LNCAP (cell line): Measurements from ENCODE around the gene CCDC174.
A peak's percentile ranks its signal among the peaks of the same experiment; 100 is the strongest.

Experiments used
- TF ChIP-seq, protein P1 (sequence below): fragments of 450-650 bp; IDR thresholded peaks from 2 replicates; pipeline ENCODE4 v1.5.1; 2017; ENCODE audit warnings: mild to moderate bottlenecking

Gene CCDC174

GRCh38 chr3:14630404-14631100 is 21.0 kb upstream of the CCDC174 start:
- TF ChIP-seq, protein P1, sequence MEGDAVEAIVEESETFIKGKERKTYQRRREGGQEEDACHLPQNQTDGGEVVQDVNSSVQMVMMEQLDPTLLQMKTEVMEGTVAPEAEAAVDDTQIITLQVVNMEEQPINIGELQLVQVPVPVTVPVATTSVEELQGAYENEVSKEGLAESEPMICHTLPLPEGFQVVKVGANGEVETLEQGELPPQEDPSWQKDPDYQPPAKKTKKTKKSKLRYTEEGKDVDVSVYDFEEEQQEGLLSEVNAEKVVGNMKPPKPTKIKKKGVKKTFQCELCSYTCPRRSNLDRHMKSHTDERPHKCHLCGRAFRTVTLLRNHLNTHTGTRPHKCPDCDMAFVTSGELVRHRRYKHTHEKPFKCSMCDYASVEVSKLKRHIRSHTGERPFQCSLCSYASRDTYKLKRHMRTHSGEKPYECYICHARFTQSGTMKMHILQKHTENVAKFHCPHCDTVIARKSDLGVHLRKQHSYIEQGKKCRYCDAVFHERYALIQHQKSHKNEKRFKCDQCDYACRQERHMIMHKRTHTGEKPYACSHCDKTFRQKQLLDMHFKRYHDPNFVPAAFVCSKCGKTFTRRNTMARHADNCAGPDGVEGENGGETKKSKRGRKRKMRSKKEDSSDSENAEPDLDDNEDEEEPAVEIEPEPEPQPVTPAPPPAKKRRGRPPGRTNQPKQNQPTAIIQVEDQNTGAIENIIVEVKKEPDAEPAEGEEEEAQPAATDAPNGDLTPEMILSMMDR, result no peak

DNA sequence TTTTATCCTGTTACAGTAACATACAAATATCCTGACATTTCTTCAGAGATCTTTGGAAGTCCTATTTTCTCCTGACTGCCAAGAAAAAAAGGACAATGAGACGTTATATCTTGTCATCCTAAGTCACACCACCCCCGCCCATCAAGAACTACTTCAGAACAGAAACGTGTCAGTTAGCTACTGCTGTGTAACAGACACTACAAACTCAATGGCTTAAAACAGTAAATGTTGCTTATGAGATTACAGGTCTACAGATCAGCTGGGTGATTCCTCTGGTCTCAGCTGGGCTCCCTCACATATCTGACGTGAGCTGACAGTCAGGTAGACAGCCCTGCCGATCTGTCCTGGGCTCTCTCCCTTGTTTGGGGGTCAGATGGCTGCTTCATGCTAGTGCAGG is 20.5 kb upstream of the CCDC174 start:
- TF ChIP-seq, protein P1, result no peak

DNA sequence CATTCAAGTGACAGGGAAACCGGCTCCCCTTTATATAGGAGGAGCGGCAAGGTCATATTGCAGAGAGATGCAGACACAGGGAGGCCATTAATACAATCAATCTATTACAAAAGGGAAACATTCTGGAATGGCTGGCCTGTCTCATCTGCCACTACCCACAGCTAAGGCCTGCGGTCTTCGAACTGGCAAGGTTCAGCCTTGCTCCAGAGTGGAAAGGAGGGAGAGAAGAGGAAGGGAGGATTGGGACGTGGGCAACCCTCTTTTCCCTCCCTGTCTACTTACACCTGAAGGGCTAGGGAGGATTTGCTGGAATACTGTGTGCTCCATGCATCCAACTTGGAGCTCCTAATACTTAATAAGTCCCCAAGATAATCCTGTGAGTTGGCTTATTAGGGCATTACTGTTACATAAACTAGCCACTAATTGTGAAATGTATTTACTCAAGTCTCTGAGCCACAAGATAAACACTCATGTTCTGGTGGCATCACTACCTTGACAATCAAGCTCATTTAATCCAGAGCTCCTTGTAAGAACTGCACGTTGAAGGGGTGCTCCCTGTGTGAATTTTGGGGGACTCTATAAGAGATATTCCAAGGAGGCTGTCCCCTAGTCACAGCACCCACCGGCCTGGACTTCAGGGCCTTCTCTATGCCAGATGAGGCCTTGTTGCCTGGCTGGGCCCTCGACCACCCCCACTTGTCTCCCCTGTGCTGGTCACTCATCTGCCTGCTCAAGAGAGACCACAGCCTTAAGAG is 19.7 kb upstream of the CCDC174 start:
- TF ChIP-seq, protein P1, result no peak

- TF ChIP-seq, protein P1, result no peak
Measured at GRCh38 chr3:14632442-14632930, 19.1 kb upstream of the CCDC174 start.

- TF ChIP-seq, protein P1, result no peak
Measured at GRCh38 chr3:14633417-14633816, 18.1 kb upstream of the CCDC174 start.

- TF ChIP-seq, protein P1, result peak; percentile 91
Measured at GRCh38 chr3:14633819-14634424, 17.6 kb upstream of the CCDC174 start.

DNA sequence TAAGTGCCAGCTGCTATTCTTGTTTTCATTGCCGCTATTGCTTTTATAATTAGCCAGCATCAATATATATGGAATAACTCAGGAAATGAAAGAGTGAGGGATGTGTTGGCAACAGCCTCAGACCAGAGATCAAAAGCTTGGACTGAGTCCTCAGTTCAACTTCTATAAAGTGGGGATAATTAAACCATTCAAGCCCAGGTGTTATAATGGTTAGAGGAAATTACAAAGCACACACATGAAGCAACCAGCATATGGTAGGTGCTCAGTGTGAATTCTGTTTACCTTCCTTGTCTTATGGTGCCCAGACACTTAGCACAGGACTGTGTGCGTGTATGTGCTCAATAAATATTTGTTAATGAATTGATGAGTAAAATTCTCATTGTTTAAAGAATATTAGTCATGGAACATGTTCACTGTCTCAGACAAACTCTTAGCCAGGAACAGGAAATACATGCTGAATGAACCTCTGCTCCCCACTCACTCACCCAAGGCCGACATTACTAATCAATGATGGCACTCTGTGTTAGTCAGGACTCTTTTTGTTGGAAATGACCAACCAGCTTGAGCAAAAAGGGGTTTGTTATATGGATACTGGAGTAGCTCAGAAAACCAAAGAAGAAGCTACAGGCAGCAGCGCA is 16.7 kb upstream of the CCDC174 start:
- TF ChIP-seq, protein P1, result no peak
